ENCODE measurements around the gene IVNS1ABP.
"Not testable (repeated sequence)": the region's sequence is repeated elsewhere in the genome, so short reads cannot be mapped to it uniquely, and the experiment has no call there.

IVNS1ABP gene

DNA sequence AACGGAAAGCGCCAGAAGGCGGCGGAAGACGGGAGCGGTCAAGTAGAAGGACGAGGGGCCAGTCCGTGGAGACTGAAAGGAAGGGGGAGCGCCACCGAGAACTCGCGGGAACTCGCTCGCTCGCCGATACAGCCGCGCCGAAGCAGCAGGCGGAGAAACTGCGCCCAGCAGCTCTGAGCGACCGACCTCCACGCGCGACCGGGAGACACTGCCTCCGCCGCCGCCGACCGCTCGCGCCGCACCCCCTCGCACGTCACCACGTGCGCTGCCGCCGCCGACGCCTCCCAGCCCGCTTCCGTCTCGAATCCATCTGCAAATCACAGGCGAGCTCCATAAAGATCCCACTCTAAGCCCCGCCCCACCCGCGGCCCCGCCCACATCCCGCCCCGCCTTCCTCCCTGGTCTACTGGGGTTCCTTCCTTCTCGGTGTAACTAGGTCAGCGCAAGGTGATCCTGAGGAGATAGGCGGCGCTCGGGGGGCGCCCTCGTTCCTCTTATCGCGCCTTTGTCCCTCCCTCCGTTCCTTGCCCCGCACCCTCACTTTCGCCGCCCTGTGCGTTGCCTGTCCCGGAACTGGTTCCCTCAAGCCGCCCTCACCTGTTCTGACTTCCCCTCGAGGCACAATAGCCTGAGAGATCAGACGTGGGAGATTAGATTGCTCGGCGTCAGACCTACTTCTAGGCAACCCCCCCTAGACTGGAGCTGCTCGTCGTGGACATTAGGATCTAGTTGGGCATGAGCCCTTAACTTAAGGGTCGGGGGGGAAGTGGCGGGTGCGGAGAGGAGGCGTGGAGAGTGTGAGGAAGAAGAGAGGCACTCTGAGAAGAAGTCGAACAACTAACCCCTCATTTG, at the start of gene IVNS1ABP:
IVNS1ABP (minus strand) TSS at position 210 of the 852 bp plus-strand sequence. CDS start 7,750 bp downstream, outside the sequence.
- DNase-seq = peak; percentile 97

DNA sequence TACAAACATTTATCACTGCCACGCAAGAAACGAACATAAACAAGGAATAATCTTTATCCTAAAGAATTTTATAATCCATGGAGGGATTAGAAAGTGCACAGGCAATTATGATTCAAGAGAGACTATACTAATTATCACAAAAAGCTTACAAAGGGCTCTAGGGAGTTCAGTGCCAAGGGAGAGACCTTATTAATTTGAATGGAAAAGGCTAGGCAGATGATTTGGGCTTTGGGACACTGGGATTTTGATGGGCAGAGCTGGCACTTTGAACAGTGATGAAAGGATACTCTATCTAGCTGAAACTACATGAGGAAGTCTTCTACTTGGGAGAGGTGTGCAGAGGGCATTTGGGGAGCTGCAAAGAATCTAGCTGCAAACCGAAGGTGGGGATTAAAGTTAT, 48.9 kb upstream of the IVNS1ABP start:
- no peak for DNase-seq

DNA sequence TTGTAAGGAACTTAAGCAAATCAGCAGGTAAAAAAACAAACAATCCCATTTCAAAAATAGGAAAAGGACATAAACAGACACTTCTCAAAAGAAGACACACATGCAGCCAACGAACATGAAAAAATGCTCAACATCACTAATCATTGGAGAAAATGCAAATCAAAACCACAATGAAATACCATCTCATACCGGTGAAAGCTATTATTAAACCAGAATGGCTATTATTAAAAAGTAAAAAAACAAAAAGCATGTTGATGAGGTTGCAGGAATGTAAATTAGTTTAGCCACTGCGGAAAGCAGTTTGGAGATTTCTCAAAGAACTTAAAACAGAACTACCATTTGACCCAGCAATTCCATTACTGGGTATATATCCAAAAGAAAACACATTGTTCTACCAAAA, 47.5 kb upstream of the IVNS1ABP start:
- not testable (repeated sequence) for DNase-seq

DNA sequence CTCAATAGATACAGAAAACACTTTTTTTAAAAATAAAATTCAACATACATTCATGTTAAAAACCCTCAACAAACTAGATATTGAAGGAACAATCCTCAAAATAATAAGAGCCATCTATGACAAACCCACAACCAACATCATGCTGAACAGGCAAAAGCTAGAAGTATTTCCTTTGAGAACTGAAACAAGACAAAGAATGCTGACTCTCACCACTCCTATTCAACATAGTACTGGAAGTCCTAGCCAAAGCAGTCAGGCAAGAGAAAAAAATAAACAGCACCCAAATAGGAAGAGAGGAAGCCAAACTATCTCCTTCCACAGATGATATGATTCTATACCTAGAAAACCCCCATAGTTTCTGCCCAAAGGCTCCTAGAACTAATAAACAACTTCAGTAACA, 46.2 kb upstream of the IVNS1ABP start:
- DNase-seq = no peak

DNA sequence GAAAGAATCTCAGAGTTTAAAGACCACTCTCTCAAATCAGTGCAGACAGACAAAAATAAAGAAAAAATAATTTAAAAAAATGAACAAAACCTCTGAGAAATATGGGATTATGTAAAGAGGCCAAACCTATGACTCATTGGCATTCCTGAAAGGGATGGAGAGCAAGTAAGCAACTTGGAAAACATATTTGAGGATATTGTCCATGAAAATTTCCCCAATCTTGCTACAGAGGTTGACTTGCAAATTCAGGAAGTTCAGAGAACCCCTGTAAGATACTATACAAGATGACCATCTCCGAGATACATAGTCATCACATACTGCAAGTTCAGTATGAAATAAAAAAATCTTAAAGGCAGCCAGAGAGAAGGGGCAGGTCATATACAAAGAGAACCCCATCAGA, 43.7 kb upstream of the IVNS1ABP start:
- DNase-seq = no peak

DNA sequence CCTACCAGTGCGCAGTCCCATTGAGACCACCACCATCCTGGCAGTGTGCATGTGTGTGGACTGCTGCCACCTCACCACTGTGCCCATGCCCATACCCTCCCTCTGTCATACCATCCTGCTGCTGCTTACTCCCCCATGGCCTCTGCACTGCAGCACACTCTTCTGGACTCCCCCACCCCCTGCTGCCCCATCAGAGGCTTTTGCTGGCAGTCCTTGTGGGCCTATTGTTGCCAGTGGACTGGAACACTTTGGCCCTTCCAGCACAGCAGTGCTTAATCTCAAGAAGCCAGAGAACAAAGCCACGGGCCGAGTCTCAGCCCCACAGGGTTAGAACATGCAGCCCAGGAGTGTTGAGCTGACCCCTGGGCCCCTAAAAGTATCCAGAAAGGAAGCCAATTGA, 41.9 kb upstream of the IVNS1ABP start:
- no peak for DNase-seq

DNA sequence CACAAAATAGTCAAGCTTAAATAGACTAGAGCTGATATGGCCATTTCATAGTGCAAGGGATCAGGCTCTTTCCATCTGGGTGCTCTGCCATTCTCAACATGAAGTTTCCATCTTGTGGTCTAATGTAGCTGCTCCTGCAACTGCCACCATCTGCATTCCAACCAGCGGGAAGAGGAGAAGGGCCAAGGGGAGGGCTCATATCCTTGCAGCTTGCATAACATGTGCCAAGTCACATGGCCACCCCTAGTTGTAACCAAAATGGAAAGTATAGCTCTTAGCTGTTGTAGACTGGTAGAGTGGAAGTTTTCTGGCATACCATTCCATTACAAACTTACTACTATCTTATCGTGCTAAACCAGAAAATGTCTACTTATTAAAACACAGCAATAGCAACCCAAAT, 38.9 kb upstream of the IVNS1ABP start:
- no peak for DNase-seq

DNA sequence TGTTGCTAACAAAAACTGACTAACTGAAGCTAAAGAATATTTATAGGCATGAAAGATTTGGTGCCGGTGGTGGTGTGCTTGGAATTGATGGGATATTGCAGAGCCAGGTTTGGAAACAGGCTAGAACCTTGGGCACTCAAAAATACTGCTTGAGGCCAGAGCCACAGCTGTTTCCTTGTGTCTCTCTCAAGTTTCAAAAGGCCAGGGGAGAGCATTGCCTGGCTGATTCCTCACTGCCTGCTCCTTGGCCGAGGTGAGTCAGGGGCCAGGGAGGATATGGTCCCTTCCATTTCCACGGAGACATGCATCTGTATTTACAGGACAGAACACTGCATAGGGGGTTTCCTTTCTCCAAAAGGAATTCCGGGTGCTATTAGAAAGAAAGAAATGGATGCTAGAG, 36.1 kb upstream of the IVNS1ABP start:
- no peak for DNase-seq

DNA sequence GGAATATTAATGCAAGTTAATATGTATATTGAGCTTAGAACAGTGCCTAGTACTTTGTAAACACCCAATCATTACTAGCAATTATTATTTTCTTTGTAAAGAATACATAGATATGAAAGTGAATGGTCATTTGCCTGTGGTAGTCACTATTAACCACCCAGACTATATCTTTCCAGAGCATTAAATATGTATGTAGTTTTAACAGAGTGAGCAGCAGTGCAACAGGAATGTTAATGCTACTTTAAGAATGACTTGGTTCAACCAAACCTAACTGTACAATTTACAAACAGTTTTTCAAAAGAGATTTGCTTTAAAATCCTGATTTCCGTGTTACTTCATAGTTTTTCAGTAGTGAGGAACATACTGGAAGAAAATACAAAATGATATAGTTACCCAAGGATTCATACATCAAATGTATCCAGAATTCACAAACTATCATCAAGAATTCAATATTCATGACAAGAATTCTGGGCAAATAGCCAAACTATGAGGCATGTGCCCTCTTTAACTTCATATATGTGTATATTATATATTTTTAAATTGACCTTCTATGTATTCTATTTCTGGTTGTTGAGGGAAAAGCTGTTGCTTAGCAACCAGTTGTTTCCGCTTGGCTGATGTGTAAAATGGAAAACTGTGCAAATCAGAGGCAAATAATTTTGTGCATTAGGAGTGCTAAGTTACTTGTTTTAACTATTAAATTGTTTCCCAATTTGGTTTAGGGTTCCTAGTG, 34.9 kb upstream of the IVNS1ABP start:
- DNase-seq = no peak

DNA sequence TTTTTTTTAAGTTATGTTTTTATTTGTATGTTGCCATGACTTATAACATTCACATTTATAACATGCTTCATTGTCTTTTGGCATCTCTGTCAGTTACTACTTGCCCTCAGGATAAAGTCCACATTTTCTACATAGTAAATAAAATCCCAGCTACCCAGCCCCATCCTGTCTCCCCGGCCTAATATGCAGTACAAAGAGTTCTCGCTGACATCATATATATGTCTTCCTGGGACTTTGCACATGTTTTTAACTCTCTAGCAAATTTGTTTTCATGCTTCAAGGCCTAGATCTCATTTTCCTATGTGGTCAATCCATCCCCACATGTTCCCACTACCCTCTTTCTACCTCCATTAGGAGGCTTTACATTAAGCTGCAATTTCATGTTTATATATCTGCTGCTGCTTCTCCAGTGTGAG, 33.0 kb upstream of the IVNS1ABP start:
- no peak for DNase-seq

DNA sequence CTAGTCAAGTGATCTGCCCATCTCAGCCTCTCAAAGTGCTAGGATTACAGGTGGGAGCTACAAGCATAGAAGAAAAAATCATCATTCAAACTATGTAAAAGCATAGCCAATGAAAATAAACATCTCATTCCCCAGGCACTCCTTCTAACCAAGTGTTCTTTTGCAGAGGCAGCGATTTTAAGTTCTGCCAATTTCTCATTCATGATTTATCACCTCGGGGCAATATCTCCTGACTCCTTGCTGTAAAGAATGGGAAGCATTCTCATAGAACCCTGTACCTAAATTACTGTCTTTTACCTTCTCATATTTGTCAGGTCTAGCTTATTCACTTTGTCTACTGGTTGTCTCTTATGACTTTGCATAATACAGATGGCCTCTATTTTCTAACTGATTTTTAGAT, 32.5 kb upstream of the IVNS1ABP start:
- DNase-seq = no peak

DNA sequence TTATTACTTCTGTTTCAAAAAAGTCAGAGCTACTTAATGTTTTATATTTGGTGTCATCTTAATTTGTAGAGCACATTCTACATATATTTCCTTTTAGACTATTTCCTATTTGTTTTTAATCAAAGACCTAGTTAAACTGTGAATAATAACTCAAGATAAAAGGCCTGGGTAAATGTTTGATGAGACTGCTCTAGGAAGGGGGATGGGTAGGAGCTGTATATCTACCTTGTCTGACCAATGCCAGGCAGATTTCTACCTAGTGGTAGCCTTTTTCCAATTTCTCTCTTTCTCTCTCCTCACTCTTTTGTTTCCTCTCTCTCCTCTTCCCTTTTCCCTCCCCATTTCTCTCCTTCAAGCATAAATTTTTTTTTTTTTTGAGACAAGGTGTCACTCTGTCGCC, 31.9 kb upstream of the IVNS1ABP start:
- DNase-seq = no peak

DNA sequence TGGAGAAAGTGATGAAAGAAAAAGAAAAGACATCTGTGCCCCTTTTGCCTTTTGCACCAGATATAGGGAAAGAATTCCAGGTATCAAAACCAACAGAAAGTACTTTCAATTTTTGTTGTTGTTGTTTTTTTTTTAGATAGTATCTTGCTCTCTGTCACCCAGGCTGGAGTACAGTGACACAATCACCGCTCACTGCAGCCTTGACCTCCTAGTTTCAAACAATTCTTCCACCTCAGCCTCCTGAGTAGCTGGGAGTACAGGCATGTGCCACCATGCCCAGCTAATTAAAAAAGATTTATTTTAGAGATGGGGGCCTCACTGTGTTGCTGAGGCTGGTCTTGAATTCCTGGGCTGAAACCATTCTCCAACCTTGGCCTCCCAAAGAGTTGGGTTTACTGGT, 31.3 kb upstream of the IVNS1ABP start:
- DNase-seq = no peak

DNA sequence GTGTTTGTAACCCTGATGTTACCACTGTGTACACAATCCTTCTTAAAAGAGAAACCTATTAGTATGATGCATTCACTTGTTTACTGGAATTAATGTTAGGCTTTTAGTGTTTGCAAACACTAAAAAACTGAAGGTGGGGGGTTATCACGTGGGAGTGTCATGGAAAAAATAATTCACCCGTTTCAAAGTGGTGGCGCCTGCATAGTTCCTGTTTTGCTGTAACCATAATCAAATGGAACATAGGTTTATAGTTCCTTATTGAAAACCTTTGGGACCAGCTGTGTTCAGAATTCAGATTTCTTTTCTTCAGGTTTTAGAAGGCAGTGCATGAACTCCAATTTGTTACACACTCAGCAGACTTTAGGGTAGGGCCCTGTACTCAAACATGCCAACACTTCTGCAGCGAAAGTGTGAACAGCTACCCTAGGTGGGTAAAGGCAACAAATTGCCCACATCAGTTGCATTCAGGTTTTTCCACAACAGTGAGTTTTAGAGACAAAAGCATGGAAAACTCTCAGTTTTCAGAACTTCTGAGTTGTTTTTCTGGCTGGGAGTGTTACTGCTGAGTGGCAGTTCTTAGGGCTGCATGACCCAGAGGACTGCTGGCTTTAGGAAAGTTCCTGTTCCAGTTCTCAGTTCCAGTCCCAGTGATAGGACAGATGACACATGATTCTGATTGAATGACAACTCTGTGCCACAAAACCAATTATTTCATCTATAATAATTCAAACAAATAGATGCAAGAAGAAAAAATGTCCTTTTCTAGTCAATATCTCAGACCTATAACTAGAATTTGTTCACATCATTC, 29.1 kb upstream of the IVNS1ABP start:
- DNase-seq = no peak

DNA sequence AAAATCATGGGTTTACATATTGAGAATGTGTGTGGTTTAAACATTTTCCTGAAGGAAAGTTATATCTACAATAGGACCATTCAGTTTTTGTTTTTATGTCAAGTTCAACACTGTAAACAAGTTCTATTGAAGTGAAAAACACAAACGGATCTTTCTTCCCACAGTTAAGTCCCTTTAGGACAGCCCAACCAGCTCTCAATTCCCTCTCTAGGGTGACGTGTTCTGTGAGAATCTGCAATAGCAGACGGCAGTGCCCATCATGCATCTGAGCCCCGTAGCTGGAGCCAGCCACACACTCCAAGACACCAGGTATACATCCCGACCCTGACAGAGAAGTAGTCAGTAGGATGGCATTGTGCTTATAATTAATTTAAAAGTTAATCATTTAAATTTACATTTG, 26.3 kb upstream of the IVNS1ABP start:
- DNase-seq = no peak

DNA sequence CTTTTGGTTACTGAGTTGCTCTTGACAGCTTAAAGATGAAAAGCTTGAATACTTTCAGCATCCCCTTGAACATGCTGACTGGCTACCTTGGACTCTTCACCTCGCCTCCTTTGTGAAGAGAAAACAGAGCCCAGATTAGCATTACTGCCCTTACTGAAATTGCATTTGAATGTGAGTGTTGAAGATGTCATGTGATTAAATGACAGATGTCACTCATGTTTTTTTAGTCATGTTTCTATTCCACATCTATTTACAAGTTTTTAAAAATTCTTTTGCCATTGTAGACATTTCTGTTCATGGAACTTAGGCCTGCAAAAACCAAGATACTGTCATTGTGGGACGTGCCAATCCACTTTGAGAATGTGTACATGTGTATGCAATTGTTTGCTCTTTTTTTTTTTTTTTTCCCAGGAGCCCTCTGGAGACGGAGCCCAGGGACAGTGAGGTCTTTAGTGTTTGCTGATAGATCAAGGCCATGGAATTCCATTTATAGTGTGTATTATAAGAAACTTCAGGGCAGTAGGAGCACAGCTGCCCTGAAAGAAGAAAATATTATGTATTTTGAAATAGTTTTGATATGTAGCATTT, 25.7 kb upstream of the IVNS1ABP start:
- DNase-seq = no peak

DNA sequence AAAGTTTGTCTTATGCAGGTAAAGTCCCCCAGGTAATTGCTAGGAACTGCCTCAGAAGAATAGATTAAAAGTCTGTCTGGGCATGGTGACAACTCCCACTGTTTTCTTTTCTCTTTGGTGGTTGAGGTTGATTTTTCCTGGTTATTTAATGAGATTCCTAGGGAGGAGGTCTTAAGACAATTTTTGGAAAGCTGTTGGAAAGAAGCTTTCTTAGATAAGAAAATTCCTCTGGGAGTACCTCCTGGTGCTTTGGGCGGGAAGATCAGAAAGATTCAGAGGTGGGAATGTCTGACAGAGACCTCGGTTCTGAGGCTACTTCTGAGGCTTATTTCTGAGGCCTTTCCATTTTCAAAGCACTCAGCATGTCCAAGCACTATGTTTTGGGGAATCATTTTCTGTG, 25.0 kb upstream of the IVNS1ABP start:
- no peak for DNase-seq

DNA sequence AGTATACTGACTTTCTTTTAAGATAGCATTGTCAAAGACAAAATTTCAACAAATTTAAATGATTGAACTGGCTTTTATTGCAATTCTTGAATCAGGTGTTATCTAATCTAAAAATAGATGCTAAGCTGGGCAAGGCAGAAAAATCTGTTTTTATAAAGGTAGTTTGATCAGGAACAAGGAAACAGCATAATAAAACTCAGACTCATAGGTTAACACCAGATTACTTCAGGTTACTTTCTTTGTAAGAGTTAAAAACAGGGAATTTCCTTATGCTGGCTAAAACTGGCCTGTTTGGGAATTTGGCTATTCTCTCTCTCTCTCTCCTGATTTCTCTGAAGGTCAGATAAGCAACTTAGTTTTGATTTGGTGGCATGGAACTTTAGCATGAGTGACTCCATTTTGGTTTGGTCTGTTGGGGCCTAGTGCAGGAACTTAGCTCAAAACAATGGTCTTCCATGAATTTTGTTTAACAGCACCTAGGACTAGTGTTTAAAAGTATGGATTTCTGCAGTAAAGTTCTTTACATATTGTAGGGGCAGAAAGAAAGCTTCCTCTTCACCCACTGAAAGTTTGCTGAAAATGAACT, 24.2 kb upstream of the IVNS1ABP start:
- no peak for DNase-seq

DNA sequence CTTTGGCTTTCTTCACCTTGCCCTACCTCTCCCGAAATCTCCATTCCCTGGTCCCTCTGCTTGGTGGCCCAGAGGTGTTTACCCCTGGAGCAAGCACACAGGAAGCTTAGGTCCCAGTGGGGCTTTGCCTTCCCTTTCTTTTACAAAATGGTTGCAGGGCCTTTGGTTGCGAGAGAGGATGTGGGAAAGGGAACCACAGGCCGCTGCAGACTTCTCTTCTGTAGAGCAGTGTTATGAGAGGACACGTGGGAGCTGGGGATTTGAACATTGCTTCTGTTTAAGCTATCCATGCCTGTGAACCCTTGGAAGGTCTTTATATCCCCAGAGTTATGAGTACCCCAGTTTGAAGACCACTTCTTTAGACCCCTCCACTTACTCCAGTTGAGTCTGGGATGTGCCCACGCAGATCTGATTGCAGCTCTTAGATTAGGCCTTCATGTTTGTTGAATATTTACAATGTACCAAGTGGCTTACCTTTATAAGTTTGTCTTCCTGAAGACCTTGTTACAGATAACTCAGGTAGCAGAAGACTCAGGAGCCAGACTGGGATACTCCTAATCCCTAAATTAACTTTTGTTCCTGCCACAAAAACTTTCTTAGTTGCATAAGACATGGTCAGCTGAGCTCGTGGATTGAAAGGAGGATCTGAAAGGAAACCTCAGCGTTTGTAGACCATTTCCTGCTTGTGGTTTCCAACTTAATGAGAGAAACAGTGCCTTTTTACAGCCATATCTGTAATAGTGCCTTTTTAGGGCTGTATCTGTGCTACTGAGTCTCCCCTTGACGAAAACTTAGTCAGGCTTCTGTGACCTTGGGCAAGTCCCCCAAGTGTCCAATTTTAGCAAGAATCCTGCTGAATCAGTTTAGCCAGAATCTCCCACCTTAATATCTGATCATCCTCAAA, 21.9 kb upstream of the IVNS1ABP start:
- peak; percentile 51 for DNase-seq

DNA sequence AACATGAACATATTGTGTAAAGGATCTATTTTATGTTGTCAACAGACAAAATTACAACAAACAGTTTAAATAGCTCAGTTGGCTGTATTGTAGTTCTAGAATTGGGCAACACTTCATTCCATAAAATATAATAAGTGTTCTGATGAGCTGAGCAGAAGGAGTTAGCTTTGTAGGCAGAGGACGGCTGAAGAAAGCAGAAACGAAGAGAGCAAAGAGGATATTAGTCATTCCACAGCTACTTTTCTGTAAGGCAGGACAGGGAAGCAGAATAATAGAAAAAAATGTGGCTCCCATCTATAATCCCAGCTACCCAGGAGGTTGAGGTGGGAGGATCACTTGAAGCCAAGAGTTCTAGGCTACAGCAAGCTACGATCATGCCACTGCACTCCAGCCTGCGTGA, 20.2 kb upstream of the IVNS1ABP start:
- no peak for DNase-seq

DNA sequence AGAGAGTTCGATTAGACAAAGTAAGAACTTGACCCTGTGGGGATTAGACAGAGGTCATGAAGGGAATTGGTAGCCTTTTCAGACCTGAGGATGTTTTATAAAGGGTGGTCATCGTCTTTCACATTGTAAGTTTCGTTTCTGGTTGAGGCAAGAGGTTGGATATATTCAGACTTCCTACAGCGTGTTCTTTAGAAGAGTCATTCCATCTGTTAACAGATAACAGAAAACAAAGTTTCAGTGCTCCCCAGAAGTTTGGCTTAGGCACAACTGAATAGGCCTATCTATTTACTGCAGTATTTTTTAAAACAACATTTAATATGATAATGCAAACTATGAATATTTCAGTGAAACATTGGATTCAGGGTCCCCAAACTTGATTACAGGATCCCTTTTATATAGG, 17.1 kb upstream of the IVNS1ABP start:
- no peak for DNase-seq

DNA sequence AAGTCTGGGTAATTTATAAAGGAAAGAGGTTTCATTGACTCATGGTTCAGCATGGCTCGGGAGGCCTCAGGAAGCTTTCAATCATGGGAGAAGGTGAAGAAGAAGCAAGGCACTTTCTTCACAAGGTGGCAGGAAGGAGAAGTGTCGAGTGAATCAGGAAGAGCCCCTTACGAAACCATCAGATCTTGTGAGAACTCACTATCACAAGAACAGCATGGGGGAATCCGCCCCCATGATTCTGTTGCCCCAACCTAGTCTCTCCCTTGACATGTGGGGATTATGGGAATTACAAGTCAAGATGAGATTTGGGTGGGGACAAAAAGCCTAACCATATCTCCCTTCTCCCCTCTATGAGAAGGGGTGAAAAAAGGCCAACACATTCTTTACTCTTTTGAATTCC, 11.2 kb upstream of the IVNS1ABP start:
- DNase-seq = no peak
